PC-3 (cell line): Measurements from ENCODE around the gene CERK. TPM values are rescaled to one million over a fixed set of nuclear protein-coding genes. Genes with fewer than 3 reads are reported as not detected.

ENCODE experiments used
- ATAC-seq: fragments of 200-7000 bp; cut with Tn5 transposase; 2 replicates; pipeline ENCODE4 v1.9.1; 2020; ENCODE audit warnings: mild to moderate bottlenecking, moderate library complexity
- BruUV-seq: library from RNA; stranded (reverse); fragments of 400-500 nt; replicated peaks from 2 replicates; lab custom pipeline; 2021; lab: Mats Ljungman, UMichigan
- CTCF ChIA-PET: fragments of 300-600 bp; sonication (Branson Sonifier 250); formaldehyde crosslinking; loops from one replicate; lab custom pipeline; 2022; ENCODE audit warnings: antibody characterized with exemption; lab: Charles Lee
- POLR2A ChIA-PET: fragments of 300-600 bp; sonication (Branson Sonifier 250); formaldehyde crosslinking; loops from one replicate; lab custom pipeline; 2022; ENCODE audit warnings: antibody characterized with exemption; ENCODE audit not compliant: unreplicated experiment; lab: Charles Lee
- DNase-seq: peaks from one replicate; pipeline ENCODE4 v3.0.0-alpha.2; 2015
- H2AFZ ChIP-seq: fragments of 300-600 bp; sonication (generic); 2 replicates; pipeline ENCODE4 v1.6.0; 2016; ENCODE audit warnings: antibody characterized with exemption, low read length
- H3F3A ChIP-seq: fragments of 300-600 bp; sonication (generic); one replicate; pipeline ENCODE4 v1.6.0; 2017; ENCODE audit warnings: antibody characterized with exemption, low read length, control low read depth, mild to moderate bottlenecking; ENCODE audit not compliant: unreplicated experiment
- H3K27ac ChIP-seq: fragments of 300-600 bp; sonication (generic); 2 replicates; pipeline ENCODE4 v1.5.1; 2016; ENCODE audit warnings: mild to moderate bottlenecking, low read length
- H3K27me3 ChIP-seq: fragments of 300-600 bp; sonication (generic); 2 replicates; pipeline ENCODE4 v1.6.1; 2016; ENCODE audit warnings: low read length, mixed read lengths
- H3K36me3 ChIP-seq: fragments of 300-600 bp; sonication (generic); 2 replicates; pipeline ENCODE4 v1.6.1; 2016; ENCODE audit warnings: low read depth, mixed run types, low read length, mixed read lengths
- H3K4me1 ChIP-seq: fragments of 300-600 bp; sonication (generic); 2 replicates; pipeline ENCODE4 v1.5.1; 2016; ENCODE audit warnings: low read length; ENCODE audit not compliant: insufficient read depth
- H3K4me2 ChIP-seq: fragments of 300-600 bp; sonication (generic); 2 replicates; pipeline ENCODE4 v1.6.0; 2016; ENCODE audit warnings: low read length
- H3K4me3 ChIP-seq: fragments of 300-600 bp; sonication (generic); 2 replicates; pipeline ENCODE4 v1.5.1; 2016; ENCODE audit warnings: mild to moderate bottlenecking, low read length, mixed read lengths
- H3K79me2 ChIP-seq: fragments of 300-600 bp; sonication (generic); 2 replicates; pipeline ENCODE4 v1.6.1; 2017; ENCODE audit warnings: low read length, mixed read lengths
- H3K9ac ChIP-seq: fragments of 300-600 bp; sonication (generic); 2 replicates; pipeline ENCODE4 v1.6.0; 2016; ENCODE audit warnings: mild to moderate bottlenecking, low read length
- H3K9me2 ChIP-seq: fragments of 300-600 bp; sonication (generic); replicated peaks from 2 replicates; pipeline ENCODE4 v1.6.1; 2016; ENCODE audit warnings: mixed run types, low read length, mixed read lengths
- H3K9me3 ChIP-seq: fragments of 300-600 bp; sonication (generic); 2 replicates; pipeline ENCODE4 v1.6.1; 2016; ENCODE audit warnings: low read length, mixed read lengths
- H4K20me1 ChIP-seq: fragments of 300-600 bp; sonication (generic); 2 replicates; pipeline ENCODE4 v1.6.1; 2016; ENCODE audit warnings: low read length, mixed read lengths
- CTCF ChIP-seq: fragments of 300-600 bp; sonication (generic); conservative IDR thresholded peaks from 2 replicates; pipeline ENCODE4 v1.5.1; 2017; ENCODE audit warnings: antibody characterized with exemption, low read depth, mild to moderate bottlenecking, low read length
- EZH2 ChIP-seq: fragments of 300-600 bp; sonication (generic); IDR thresholded peaks from one replicate; pipeline ENCODE4 v1.6.1; 2017; ENCODE audit warnings: antibody characterized with exemption, mild to moderate bottlenecking, low read length; ENCODE audit not compliant: unreplicated experiment
- EZH2phosphoT487 ChIP-seq: fragments of 300-600 bp; sonication (generic); IDR thresholded peaks from 2 replicates; pipeline ENCODE4 v1.6.1; 2018; ENCODE audit warnings: mild to moderate bottlenecking, antibody characterized with exemption, low read length, borderline replicate concordance
- intact Hi-C: fragments of 100-400 bp; cut with micrococcal nuclease; formaldehyde crosslinking; loops from 2 replicates; pipeline ENCODE4 v1.9.0; 2023
- total RNA-seq: library from RNA; depleted of rRNA; stranded (reverse); fragments of >200 nt; gene quantifications from 2 replicates; pipeline ENCODE4 v1.2.3, GENCODE V29; 2014

CERK gene
- total RNA-seq, 1 experiment from 2014 or later = 21.6 TPM

GRCh38 chr22:46666577-46667244 lies 71.3 kb downstream of the CERK start:
- CTCF ChIA-PET = no interaction called here
- intact Hi-C loops = no loop called here
- DNase-seq (no peak), ATAC-seq (no peak)
- H3K9me3 ChIP-seq = no peaks in the 10 kb centered on the region
- H4K20me1 ChIP-seq = no peaks in the 10 kb centered on the region
- no peak overlapping the region for H3K4me2 ChIP-seq
- H3K9ac ChIP-seq = no peak overlapping the region
- peaks cover 5% of the 10 kb centered on the region; the same call in 1 of the 2 replicates for H3K4me1 ChIP-seq
- no peak overlapping the region for H3K4me3 ChIP-seq
- no TSS peak for BruUV-seq
- H3K27me3 ChIP-seq = no peaks in the 10 kb centered on the region
- no peaks in the 10 kb centered on the region for H3K79me2 ChIP-seq
- POLR2A ChIA-PET = no interaction called here
- no peak overlapping the region for H2AFZ ChIP-seq
- no peaks in the 10 kb centered on the region for H3K36me3 ChIP-seq
- no peaks in the 10 kb centered on the region for H3F3A ChIP-seq
- H3K9me2 ChIP-seq = no peaks in the 10 kb centered on the region
- no peak overlapping the region for H3K27ac ChIP-seq
- TF ChIP-seq EZH2 (no peak), CTCF (no peak), EZH2phosphoT487 (no peak)

DNA sequence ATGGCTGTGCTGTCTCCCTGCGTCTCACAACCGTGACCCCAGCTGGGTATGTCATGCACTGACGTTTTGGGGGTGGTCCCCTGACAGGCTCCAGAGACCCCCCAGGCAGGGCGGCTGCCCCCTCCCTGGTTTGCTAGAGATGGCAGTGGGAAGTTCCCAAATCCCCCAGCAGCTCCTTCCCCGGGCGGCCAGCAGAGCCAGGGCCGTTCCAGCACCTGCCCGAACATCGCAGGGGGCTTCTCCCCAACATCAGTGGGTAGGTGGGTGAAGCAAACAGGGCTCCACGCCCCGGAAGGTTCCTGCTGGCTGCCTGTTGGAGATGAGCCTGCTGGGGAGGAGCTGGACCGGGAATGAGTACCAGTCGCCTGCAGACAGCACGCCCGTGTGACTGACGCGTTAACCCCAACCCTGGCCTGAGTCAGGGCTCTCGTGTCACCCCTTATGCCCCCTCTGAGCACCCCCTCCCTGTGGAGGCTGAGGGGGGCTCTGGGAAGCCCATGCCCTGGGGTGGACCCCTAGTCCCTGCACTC lies 72.2 kb downstream of the CERK start:
- H3K4me1 ChIP-seq = peaks cover 12% of the 10 kb centered on the region
- ATAC-seq = no peak
- no peak overlapping the region for H2AFZ ChIP-seq
- ChIA-PET POLR2A (no interaction called here), CTCF (no interaction called here)
- H3K4me3 ChIP-seq = no peak overlapping the region
- TF ChIP-seq EZH2phosphoT487 = no peak
- no peaks in the 10 kb centered on the region for H3K9me2 ChIP-seq
- DNase-seq = no peak
- no peaks in the 10 kb centered on the region for H3K27me3 ChIP-seq
- H4K20me1 ChIP-seq = no peaks in the 10 kb centered on the region
- no peak overlapping the region for H3K9ac ChIP-seq
- no peaks in the 10 kb centered on the region for H3K79me2 ChIP-seq
- no TSS peak for BruUV-seq
- no peak overlapping the region for H3K27ac ChIP-seq
- no peak overlapping the region for H3K4me2 ChIP-seq
- H3F3A ChIP-seq = no peaks in the 10 kb centered on the region
- no peaks in the 10 kb centered on the region for H3K9me3 ChIP-seq
- intact Hi-C loops = no loop called here
- no peaks in the 10 kb centered on the region for H3K36me3 ChIP-seq

- no peak for DNase-seq
- no peaks in the 10 kb centered on the region for H3K27me3 ChIP-seq
- no peak overlapping the region for H2AFZ ChIP-seq
- POLR2A ChIA-PET = no interaction called here
- H3K4me2 ChIP-seq = no peak overlapping the region
- no peak overlapping the region for H3K4me3 ChIP-seq
- CTCF ChIA-PET = no interaction called here
- H3K4me1 ChIP-seq = peaks cover 18% of the 10 kb centered on the region
- no peak for TF ChIP-seq EZH2
- TF ChIP-seq EZH2phosphoT487 = no peak
- TF ChIP-seq CTCF = no peak
- no peak for ATAC-seq
- no TSS peak for BruUV-seq
- H4K20me1 ChIP-seq = no peaks in the 10 kb centered on the region
- no peaks in the 10 kb centered on the region for H3K9me2 ChIP-seq
- no peaks in the 10 kb centered on the region for H3K79me2 ChIP-seq
- H3F3A ChIP-seq = no peaks in the 10 kb centered on the region
- H3K36me3 ChIP-seq = no peaks in the 10 kb centered on the region
- no peaks in the 10 kb centered on the region for H3K9me3 ChIP-seq
- intact Hi-C loops = no loop called here
- H3K27ac ChIP-seq = no peak overlapping the region
- no peak overlapping the region for H3K9ac ChIP-seq
Measured at GRCh38 chr22:46665151-46665695, 72.8 kb downstream of the CERK start.
